HepG2 (cell line): ENCODE measurements around the gene NEURL1B. TPM values are rescaled to one million over a fixed set of nuclear protein-coding genes. Genes with fewer than 3 reads are reported as not detected.

Experiments
- ATAC-seq: fragments of 200-7000 bp; cut with Tn5 transposase; 3 replicates; pipeline ENCODE4 v1.9.1; 2020; ENCODE audit warnings: mild to moderate bottlenecking, moderate library complexity
- BruUV-seq: library from RNA; stranded (reverse); fragments of 400-500 nt; replicated peaks from 2 replicates; lab custom pipeline; 2021; lab: Mats Ljungman, UMichigan
- CTCF ChIA-PET: fragments of 300-600 bp; formaldehyde crosslinking; extraction: SDS; loops from one replicate; lab custom pipeline; 2021; ENCODE audit warnings: low total read pairs, inconsistent platforms, low intra/inter-chr PET ratio; lab: Yijun Ruan, JAX
- POLR2A ChIA-PET: fragments of 350-600 bp; sonication (Branson Sonifier 250); formaldehyde crosslinking; loops from one replicate; lab custom pipeline; 2020; ENCODE audit warnings: antibody characterized with exemption, inconsistent platforms; lab: Yijun Ruan, JAX
- DNase-seq: peaks from one replicate; pipeline ENCODE4 v3.0.0-alpha.2; 2015; ENCODE audit warnings: low spot score
- FAIRE-seq: peaks from 3 replicates; lab custom pipeline; 2011; peaks lifted over from hg19 to GRCh38; lab: Jason Lieb, UNC
- H2AFZ ChIP-seq: one replicate; pipeline ENCODE4 v1.6.1; 2011; ENCODE audit warnings: low read length, inconsistent platforms
- H3K27ac ChIP-seq: fragments of 300-600 bp; 3 replicates; pipeline ENCODE4 v1.8.0; 2011; ENCODE audit warnings: mixed run types, mild to moderate bottlenecking, mixed read lengths, low read length, inconsistent platforms; ENCODE audit not compliant: insufficient read depth; ENCODE audit errors: extremely low read length
- H3K27me3 ChIP-seq, 2 experiments: fragments of 200-600 bp in 1 of 2; 2 replicates in 1 of 2; 3 replicates in 1 of 2; pipeline versions ENCODE4 v1.6.0 to v1.8.0; 2011; ENCODE audit warnings: low read length in 2 of 2, mild to moderate bottlenecking in 2 of 2, moderate library complexity in 2 of 2, inconsistent platforms in 1 of 2; ENCODE audit not compliant: insufficient read depth in 2 of 2, control insufficient read depth in 1 of 2
- H3K36me3 ChIP-seq, 2 experiments: fragments of 200-600 bp in 1 of 2; replicated peaks in 1 of 2; 2 replicates in 1 of 2; 3 replicates in 1 of 2; pipeline versions ENCODE4 v1.5.1 to v1.8.0; 2011; ENCODE audit warnings: low read length in 2 of 2, inconsistent platforms in 1 of 2; ENCODE audit not compliant: insufficient read depth in 2 of 2, control insufficient read depth in 1 of 2
- H3K4me1 ChIP-seq: 2 replicates; pipeline ENCODE4 v1.5.1; 2012; ENCODE audit warnings: low read length, inconsistent platforms; ENCODE audit not compliant: insufficient read depth
- H3K4me2 ChIP-seq: 2 replicates; pipeline ENCODE4 v1.6.0; 2011; ENCODE audit warnings: low read depth, low read length, inconsistent platforms
- H3K4me3 ChIP-seq, 3 experiments: fragments of 200-600 bp in 1 of 3; sonication (generic), shearing (Covaris generic) in 1 of 3; replicated peaks in 1 of 3; 2 replicates each; pipeline ENCODE4 v1.5.1; 2011 to 2016; ENCODE audit warnings: low read length in 3 of 3, inconsistent platforms in 2 of 3, low read depth in 2 of 3, mild to moderate bottlenecking in 2 of 3, control low read depth in 1 of 3, mixed read lengths in 1 of 3; ENCODE audit not compliant: insufficient read depth in 1 of 3
- H3K79me2 ChIP-seq: one replicate; pipeline ENCODE4 v1.6.1; 2011; ENCODE audit warnings: low read length, inconsistent platforms; ENCODE audit not compliant: insufficient read depth
- H3K9ac ChIP-seq: 2 replicates; pipeline ENCODE4 v1.6.0; 2011; ENCODE audit warnings: mild to moderate bottlenecking, low read depth, low read length, inconsistent platforms; ENCODE audit not compliant: insufficient read depth
- H3K9me3 ChIP-seq: 2 replicates; pipeline ENCODE4 v1.5.1; 2012; ENCODE audit warnings: mild to moderate bottlenecking, low read length
- H4K20me1 ChIP-seq: 2 replicates; pipeline ENCODE4 v1.6.0; 2011; ENCODE audit warnings: inconsistent platforms, mild to moderate bottlenecking, low read length, moderate library complexity; ENCODE audit not compliant: insufficient read depth
- ASH2L ChIP-seq: fragments of 300-600, 200-600 bp; sonication (generic); IDR thresholded peaks from 2 replicates; pipeline ENCODE4 v1.7.0; 2017; ENCODE audit warnings: low read depth, mild to moderate bottlenecking, moderate library complexity, mixed read lengths, low read length; ENCODE audit not compliant: insufficient read length
- HES4 ChIP-seq: sonication (generic); formaldehyde crosslinking; IDR thresholded peaks from 2 replicates; pipeline ENCODE4 v1.9.0; 2021; ENCODE audit warnings: mild to moderate bottlenecking, missing genetic modification reagents, borderline replicate concordance
- KDM4B ChIP-seq: sonication (generic); formaldehyde crosslinking; IDR thresholded peaks from 2 replicates; pipeline ENCODE4 v1.4.0; 2020; ENCODE audit warnings: missing genetic modification reagents
- SP2 ChIP-seq: sonication (generic); formaldehyde crosslinking; IDR thresholded peaks from 2 replicates; pipeline ENCODE4 v1.5.1; 2020; ENCODE audit warnings: mild to moderate bottlenecking, missing genetic modification reagents
- TBX3 ChIP-seq: fragments of 450-650 bp; IDR thresholded peaks from 2 replicates; pipeline ENCODE4 v1.6.1; 2017; ENCODE audit warnings: antibody characterized with exemption, mild to moderate bottlenecking, inconsistent platforms, borderline replicate concordance
- ZBTB4 ChIP-seq: sonication (generic); formaldehyde crosslinking; IDR thresholded peaks from 2 replicates; pipeline ENCODE4 v1.4.0; 2020; ENCODE audit warnings: missing genetic modification reagents, mild to moderate bottlenecking, borderline replicate concordance
- ZNF678 ChIP-seq: sonication (generic); formaldehyde crosslinking; IDR thresholded peaks from 2 replicates; pipeline ENCODE4 v1.4.0; 2020; ENCODE audit warnings: mild to moderate bottlenecking, missing genetic modification reagents
- ZNF7 ChIP-seq: IDR thresholded peaks from 2 replicates; pipeline ENCODE4 v1.6.1; 2016; ENCODE audit warnings: missing biosample characterization, missing genetic modification reagents
- ZNF704 ChIP-seq: sonication (generic); formaldehyde crosslinking; IDR thresholded peaks from 2 replicates; pipeline ENCODE4 v1.8.1; 2023; ENCODE audit warnings: mild to moderate bottlenecking, inconsistent platforms, moderate library complexity, missing genetic modification reagents, borderline replicate concordance
- ZNF737 ChIP-seq: sonication (generic); formaldehyde crosslinking; IDR thresholded peaks from 2 replicates; pipeline ENCODE4 v1.5.0; 2020; ENCODE audit warnings: missing genetic modification reagents, mild to moderate bottlenecking, borderline replicate concordance
- ZNF784 ChIP-seq: sonication (generic); formaldehyde crosslinking; IDR thresholded peaks from 2 replicates; pipeline ENCODE4 v1.5.1; 2020; ENCODE audit warnings: missing genetic modification reagents, mild to moderate bottlenecking, borderline replicate concordance
- WGBS: methylation state at CpG from one replicate; pipeline ENCODE4 v1.1.6; 2017; ENCODE audit warnings: low lambda C conversion rate; 5-methylcytosine and 5-hydroxymethylcytosine counted together
- in situ Hi-C: cut with HindIII; loops from 2 replicates; pipeline ENCODE4 v1.10.0; 2017; ENCODE audit warnings: low pct_unique_long_range_greater_than_20kb; ENCODE audit not compliant: extremely low pct_ligation_motif_present
- intact Hi-C: fragments of 100-400 bp; cut with micrococcal nuclease; formaldehyde crosslinking; loops from one replicate; pipeline ENCODE4 v1.10.0; 2022; ENCODE audit not compliant: unreplicated experiment
- polyA plus RNA-seq, 8 experiments: library from polyadenylated mRNA; depleted of rRNA in 3 of 8; stranded (reverse) in 7 of 8; unstranded in 1 of 8; fragments of >200 nt; fragmentation: Illumina TruSeq in 4 of 8; extraction: Trizol in 4 of 8; gene quantifications; 2 replicates each; pipeline versions ENCODE4 v1.2.1 to v1.2.3, GENCODE V29; 2011 to 2016; ENCODE audit warnings: low read depth in 4 of 8, missing spikeins in 1 of 8, mixed read lengths in 1 of 8; ENCODE audit not compliant: insufficient read depth in 1 of 8
- total RNA-seq, 5 experiments: library from RNA; depleted of rRNA; stranded (reverse); fragments of >200 nt; fragmentation: Illumina TruSeq; extraction: Trizol; gene quantifications; 2 replicates each; pipeline ENCODE4 v1.2.3, GENCODE V29; 2016; ENCODE audit warnings: low read depth in 1 of 5

NEURL1B gene
- total and polyA plus RNA-seq, 2 of the 13 experiments (the other 11 are each of a cell fraction or from before 2014, with no cell fraction given), result 0.09 to 0.13 TPM

- ATAC-seq (no peak), FAIRE-seq (no peak), DNase-seq (no peak)
- Histone ChIP-seq H3K4me1 (peaks cover 56% of the 10 kb centered on the region), H3K4me2 (peak overlapping the region; percentile 77), H2AFZ (no peak overlapping the region), H3K36me3 (no peaks in the 10 kb centered on the region), H3K27ac (no peak overlapping the region), H3K9ac (peak overlapping the region; percentile 14; the same call in 1 of the 2 replicates), H3K79me2 (no peaks in the 10 kb centered on the region), H3K27me3 (no peaks in the 10 kb centered on the region), H3K9me3 (no peaks in the 10 kb centered on the region), H4K20me1 (no peaks in the 10 kb centered on the region), H3K4me3 (peak overlapping the region in 1 of 3 experiments; percentile 49; a peak in 2 of 6 replicates)
- WGBS, result 32% methylated on average over 9 of the region's 9 CpGs
- no TSS peak for BruUV-seq
- TF ChIP-seq ZNF784 (CRISPR knock-in tag) (0 out of 2 replicates have a peak, but pooled peaks have one; percentile 6), ZNF7 (CRISPR knock-in tag) (0 out of 2 replicates have a peak, but pooled peaks have one; percentile 40), ZBTB4 (CRISPR knock-in tag) (no peak), SP2 (0 out of 2 replicates have a peak, but pooled peaks have one; percentile 3), TBX3 (peak; percentile 59; the same call in 1 of the 2 replicates), KDM4B (no peak), ZNF678 (CRISPR knock-in tag) (no peak), ASH2L (peak; percentile 14), HES4 (no peak), ZNF704 (CRISPR knock-in tag) (0 out of 2 replicates have a peak, but pooled peaks have one; percentile 8), ZNF737 (CRISPR knock-in tag) (0 out of 2 replicates have a peak, but pooled peaks have one; percentile 5)
- in situ Hi-C loops (loop anchor here (25.0 kb wide), 1 partner anchor 423 kb away; the partner anchor contains the start of gene BNIP1), intact Hi-C loops (loop anchor here (1.0 to 10.0 kb wide), 2 partner anchors 218 to 431 kb away; partner anchors contain the start of gene BNIP1)
- CTCF ChIA-PET, result interaction anchor here (1.1 to 6.7 kb wide), 9 partner anchors 16 to 235 kb away, joined by 3 to 66 read pairs (median 5); no protein-coding TSS in a partner anchor
- POLR2A ChIA-PET, result interaction anchor here (0.7 to 1.8 kb wide), 19 partner anchors 11 to 245 kb away, joined by 3 to 71 read pairs (median 6); partner anchors contain the start of genes DUSP1 and RPL26L1
Measured at GRCh38 chr5:172713809-172714490, 72.9 kb downstream of the NEURL1B start.
